SK-N-SH treated with all-trans-retinoic acid at 6 μM for 48 hours (cell line): ENCODE data around the gene KDM5A.
A peak's percentile ranks its signal among the peaks of the same experiment; 100 is the strongest.
"Not testable (repeated sequence)": the region's sequence is repeated elsewhere in the genome, so short reads cannot be mapped to it uniquely, and the experiment has no call there.

ENCODE experiments used
- ATAC-seq: fragments of 200-7000 bp; cut with Tn5 transposase; 3 replicates; pipeline ENCODE4 v1.9.1; 2020; ENCODE audit warnings: mild to moderate bottlenecking, moderate library complexity
- ARNTL ChIP-seq: fragments of 450-650 bp; formaldehyde crosslinking; IDR thresholded peaks from 2 replicates; pipeline ENCODE4 v1.5.0; 2020; ENCODE audit warnings: low read depth, mild to moderate bottlenecking, moderate library complexity, borderline replicate concordance
- BACH2 ChIP-seq: fragments of 250-450 bp; sonication (Bioruptor Pico); IDR thresholded peaks from 2 replicates; pipeline ENCODE4 v1.9.0; 2021; ENCODE audit warnings: mild to moderate bottlenecking, borderline replicate concordance
- CSDC2 ChIP-seq: fragments of 250-450 bp; sonication (Bioruptor Pico); IDR thresholded peaks from 2 replicates; pipeline ENCODE4 v1.5.0; 2020; ENCODE audit warnings: mild to moderate bottlenecking, moderate library complexity
- ESRRG ChIP-seq: fragments of 250-450 bp; sonication (Bioruptor Pico); IDR thresholded peaks from 2 replicates; pipeline ENCODE4 v1.6.1; 2021; ENCODE audit warnings: mild to moderate bottlenecking
- GLIS3 ChIP-seq: fragments of 250-450 bp; sonication (Bioruptor Pico); IDR thresholded peaks from 2 replicates; pipeline ENCODE4 v1.5.0; 2020; ENCODE audit warnings: mild to moderate bottlenecking, moderate library complexity
- ISL1 ChIP-seq: fragments of 250-450 bp; sonication (Bioruptor Pico); IDR thresholded peaks from 2 replicates; pipeline ENCODE4 v2.1.2; 2022; ENCODE audit warnings: mild to moderate bottlenecking, moderate library complexity
- OSR1 ChIP-seq: fragments of 250-450 bp; sonication (Bioruptor Pico); IDR thresholded peaks from 2 replicates; pipeline ENCODE4 v1.8.0; 2022; ENCODE audit warnings: moderate library complexity, mild to moderate bottlenecking, inconsistent platforms
- RARB ChIP-seq: fragments of 250-450 bp; sonication (Bioruptor Pico); IDR thresholded peaks from 2 replicates; pipeline ENCODE4 v1.8.0; 2021; ENCODE audit warnings: mild to moderate bottlenecking, moderate library complexity
- SNAI2 ChIP-seq: fragments of 250-450 bp; sonication (Bioruptor Pico); IDR thresholded peaks from 2 replicates; pipeline ENCODE4 v1.5.0; 2020; ENCODE audit warnings: mild to moderate bottlenecking, moderate library complexity
- TOX ChIP-seq: fragments of 250-450 bp; sonication (Bioruptor Pico); IDR thresholded peaks from 2 replicates; pipeline ENCODE4 v1.8.0; 2021; ENCODE audit warnings: mild to moderate bottlenecking, moderate library complexity, borderline replicate concordance
- ZC3H10 ChIP-seq: fragments of 250-450 bp; sonication (Bioruptor Pico); IDR thresholded peaks from 2 replicates; pipeline ENCODE4 v1.5.1; 2021; ENCODE audit warnings: mild to moderate bottlenecking, moderate library complexity
- ZFP3 ChIP-seq: fragments of 250-450 bp; sonication (Bioruptor Pico); IDR thresholded peaks from 2 replicates; pipeline ENCODE4 v1.5.0; 2020; ENCODE audit warnings: mild to moderate bottlenecking, moderate library complexity
- ZFP30 ChIP-seq: fragments of 450-650 bp; formaldehyde crosslinking; IDR thresholded peaks from 2 replicates; pipeline ENCODE4 v1.5.0; 2022; ENCODE audit warnings: mild to moderate bottlenecking, moderate library complexity
- ZNF565 ChIP-seq: fragments of 450-650 bp; formaldehyde crosslinking; conservative IDR thresholded peaks from 2 replicates; pipeline ENCODE4 v1.5.0; 2020; ENCODE audit warnings: low read depth, mild to moderate bottlenecking, moderate library complexity
- ZNF70 ChIP-seq: fragments of 450-650 bp; formaldehyde crosslinking; IDR thresholded peaks from 2 replicates; pipeline ENCODE4 v1.5.0; 2020; ENCODE audit warnings: mild to moderate bottlenecking, moderate library complexity
- ZNF8 ChIP-seq: fragments of 450-650 bp; formaldehyde crosslinking; IDR thresholded peaks from 2 replicates; pipeline ENCODE4 v1.5.0; 2020; ENCODE audit warnings: mild to moderate bottlenecking, moderate library complexity
- TF ChIP-seq, protein P1 (sequence below): fragments of 250-450 bp; sonication (Bioruptor Pico); IDR thresholded peaks from 2 replicates; pipeline ENCODE4 v1.5.0; 2020; ENCODE audit warnings: mild to moderate bottlenecking, moderate library complexity
- TF ChIP-seq, protein P2 (sequence below): fragments of 250-450 bp; sonication (Bioruptor Pico); IDR thresholded peaks from 2 replicates; pipeline ENCODE4 v1.8.0; 2021; ENCODE audit warnings: low read depth, mild to moderate bottlenecking, moderate library complexity, borderline replicate concordance
- TF ChIP-seq, protein P3 (sequence below): fragments of 250-450 bp; sonication (Bioruptor Pico); IDR thresholded peaks from 2 replicates; pipeline ENCODE4 v1.5.1; 2020; ENCODE audit warnings: low read depth, mild to moderate bottlenecking, moderate library complexity
- TF ChIP-seq, protein P4 (sequence below): fragments of 250-450 bp; sonication (Bioruptor Pico); IDR thresholded peaks from 2 replicates; pipeline ENCODE4 v1.8.0; 2020; ENCODE audit warnings: mild to moderate bottlenecking, moderate library complexity, borderline replicate concordance

The KDM5A gene

DNA sequence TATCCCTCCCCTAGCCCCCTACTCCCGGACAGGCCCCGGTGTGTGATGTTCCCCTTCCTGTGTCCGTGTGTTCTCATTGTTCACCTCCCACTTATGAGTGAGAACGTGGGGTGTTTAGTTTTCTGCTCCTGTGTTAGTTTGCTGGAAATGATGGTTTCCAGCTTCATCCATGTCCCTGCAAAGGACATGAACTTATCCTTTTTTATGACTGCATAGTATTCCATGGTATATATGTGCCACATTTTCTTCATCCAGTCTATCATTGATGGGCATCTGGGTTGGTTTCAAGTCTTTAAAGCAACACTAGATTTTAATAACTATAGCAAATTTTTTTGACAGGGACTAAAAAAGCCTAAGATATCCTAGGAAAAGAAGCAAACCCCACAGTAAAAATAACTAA is 37.9 kb downstream of the KDM5A start:
- TF ChIP-seq ZNF8 (CRISPR knock-in tag) = 0 out of 2 replicates have a peak, but pooled peaks have one; percentile 37
- ATAC-seq = not testable (repeated sequence)

DNA sequence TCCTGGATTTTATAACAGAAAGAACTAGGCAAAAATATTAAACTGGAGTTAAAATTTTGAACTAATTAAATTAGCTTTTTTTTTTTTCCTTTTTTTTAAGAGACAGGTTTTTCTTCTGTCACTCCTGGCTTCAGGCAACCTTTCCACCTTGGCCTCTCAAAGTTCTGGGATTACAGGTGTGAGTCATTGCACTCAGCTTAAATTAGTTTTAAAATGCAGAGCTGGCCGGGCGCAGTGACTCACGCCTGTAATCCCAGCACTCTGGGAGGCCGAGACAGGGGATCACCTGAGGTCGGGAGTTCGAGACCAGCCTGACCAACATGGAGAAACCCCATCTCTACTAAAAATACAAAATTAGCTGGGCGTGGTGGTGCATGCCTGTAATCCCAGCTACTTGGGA is 39.5 kb downstream of the KDM5A start:
- ATAC-seq = not testable (repeated sequence)

DNA sequence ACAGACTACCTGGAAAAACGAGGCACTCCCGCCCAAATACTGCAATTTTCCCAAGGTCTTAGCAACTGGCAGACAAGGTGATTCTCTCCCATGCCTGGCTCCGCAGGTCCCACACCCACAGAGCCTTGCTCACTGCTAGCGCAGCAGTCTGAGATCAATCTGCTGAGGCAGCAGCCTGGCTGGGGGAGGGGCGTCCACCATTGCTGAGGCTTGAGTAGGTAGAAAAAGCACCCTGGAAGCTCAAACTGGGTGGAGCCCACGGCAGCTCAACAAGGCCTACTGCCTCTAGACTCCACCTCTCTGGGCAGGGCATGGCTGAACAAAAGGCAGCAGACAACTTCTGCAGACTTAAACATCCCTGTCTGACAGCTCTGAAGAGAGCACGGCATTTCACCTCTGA is 46.1 kb downstream of the KDM5A start:
- ATAC-seq = not testable (repeated sequence)

DNA sequence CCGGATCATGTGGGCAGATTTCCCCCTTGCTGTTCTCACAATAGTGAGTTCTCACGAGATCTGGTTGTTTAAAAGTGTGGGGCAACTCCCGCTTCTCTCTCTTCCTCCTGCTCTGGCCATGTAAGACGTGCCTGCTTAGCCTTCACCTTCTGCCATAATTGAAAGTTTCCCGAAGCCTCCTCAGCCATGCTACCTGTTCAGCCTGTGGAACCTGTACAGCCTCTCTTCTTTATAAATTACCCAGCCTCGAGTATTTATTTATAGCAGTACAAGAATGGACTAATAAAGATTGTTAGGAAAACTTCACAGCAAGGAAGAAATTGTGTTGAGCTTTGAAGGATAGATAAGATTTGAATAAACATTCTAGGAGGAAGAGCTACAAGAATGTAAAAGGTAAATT is 52.1 kb downstream of the KDM5A start:
- no peak for TF ChIP-seq RARB (CRISPR knock-in tag)
- TF ChIP-seq GLIS3 (CRISPR knock-in tag) = no peak
- TF ChIP-seq ESRRG (CRISPR knock-in tag) = no peak
- TF ChIP-seq CSDC2 (CRISPR knock-in tag) = no peak
- ATAC-seq = no peak

DNA sequence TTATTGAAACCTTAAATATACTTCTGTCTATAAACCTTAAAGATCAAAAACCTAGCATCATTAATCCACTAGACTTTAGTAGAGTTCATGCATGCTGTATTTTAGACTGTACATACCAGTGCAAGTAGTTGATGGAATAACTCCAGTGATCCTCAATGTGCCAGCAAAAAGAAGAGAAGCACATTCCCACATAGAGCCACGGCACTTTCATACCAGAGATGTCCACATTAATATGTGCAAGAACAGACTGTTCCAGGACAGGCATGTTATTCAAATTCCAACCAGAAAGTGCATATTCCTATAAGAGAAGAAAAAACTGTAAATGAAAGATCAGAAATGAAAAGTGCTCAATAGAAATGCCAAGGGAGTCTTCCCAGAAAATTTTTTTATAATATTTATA is 55.0 kb downstream of the KDM5A start:
- no peak for TF ChIP-seq ZFP3
- TF ChIP-seq BACH2 (CRISPR knock-in tag) = no peak
- no peak for TF ChIP-seq CSDC2 (CRISPR knock-in tag)
- no peak for TF ChIP-seq ZNF70 (CRISPR knock-in tag)
- TF ChIP-seq ZNF565 (CRISPR knock-in tag) = no peak
- no peak for TF ChIP-seq TOX
- TF ChIP-seq ARNTL (CRISPR knock-in tag) = no peak
- TF ChIP-seq, protein P1, sequence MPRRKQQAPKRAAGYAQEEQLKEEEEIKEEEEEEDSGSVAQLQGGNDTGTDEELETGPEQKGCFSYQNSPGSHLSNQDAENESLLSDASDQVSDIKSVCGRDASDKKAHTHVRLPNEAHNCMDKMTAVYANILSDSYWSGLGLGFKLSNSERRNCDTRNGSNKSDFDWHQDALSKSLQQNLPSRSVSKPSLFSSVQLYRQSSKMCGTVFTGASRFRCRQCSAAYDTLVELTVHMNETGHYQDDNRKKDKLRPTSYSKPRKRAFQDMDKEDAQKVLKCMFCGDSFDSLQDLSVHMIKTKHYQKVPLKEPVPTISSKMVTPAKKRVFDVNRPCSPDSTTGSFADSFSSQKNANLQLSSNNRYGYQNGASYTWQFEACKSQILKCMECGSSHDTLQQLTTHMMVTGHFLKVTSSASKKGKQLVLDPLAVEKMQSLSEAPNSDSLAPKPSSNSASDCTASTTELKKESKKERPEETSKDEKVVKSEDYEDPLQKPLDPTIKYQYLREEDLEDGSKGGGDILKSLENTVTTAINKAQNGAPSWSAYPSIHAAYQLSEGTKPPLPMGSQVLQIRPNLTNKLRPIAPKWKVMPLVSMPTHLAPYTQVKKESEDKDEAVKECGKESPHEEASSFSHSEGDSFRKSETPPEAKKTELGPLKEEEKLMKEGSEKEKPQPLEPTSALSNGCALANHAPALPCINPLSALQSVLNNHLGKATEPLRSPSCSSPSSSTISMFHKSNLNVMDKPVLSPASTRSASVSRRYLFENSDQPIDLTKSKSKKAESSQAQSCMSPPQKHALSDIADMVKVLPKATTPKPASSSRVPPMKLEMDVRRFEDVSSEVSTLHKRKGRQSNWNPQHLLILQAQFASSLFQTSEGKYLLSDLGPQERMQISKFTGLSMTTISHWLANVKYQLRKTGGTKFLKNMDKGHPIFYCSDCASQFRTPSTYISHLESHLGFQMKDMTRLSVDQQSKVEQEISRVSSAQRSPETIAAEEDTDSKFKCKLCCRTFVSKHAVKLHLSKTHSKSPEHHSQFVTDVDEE = no peak
- TF ChIP-seq ZNF8 (CRISPR knock-in tag) = no peak
- ATAC-seq = no peak

DNA sequence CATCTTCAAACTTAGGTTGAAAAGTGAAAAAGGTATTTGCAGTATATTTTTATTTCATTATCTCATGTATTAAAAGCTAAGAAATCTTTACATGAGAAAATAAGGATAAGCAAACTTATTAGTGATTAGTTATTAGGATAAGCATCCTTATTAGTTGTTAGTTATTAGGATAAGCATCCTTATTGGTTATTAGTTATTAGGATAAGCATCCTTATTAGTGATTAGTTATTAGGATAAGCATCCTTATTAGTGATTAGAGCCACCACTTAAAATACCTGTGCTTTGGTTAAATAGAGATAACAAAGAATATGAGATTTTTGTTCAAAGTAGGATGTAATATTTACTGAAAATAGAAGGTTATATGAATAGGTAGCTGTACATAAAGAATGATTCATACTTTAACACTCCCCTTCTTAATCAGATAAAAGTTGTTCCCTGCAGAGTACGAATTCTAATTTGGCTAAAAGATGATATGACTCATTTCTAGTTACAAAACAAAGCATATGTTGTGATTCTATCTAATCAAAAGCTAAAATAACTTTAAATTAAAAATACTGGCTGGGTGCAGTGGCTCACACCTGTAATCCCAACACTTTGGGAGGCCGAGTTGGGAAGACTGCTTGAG is 56.4 kb downstream of the KDM5A start:
- ATAC-seq = no peak
- no peak for TF ChIP-seq ARNTL (CRISPR knock-in tag)
- TF ChIP-seq ISL1 (CRISPR knock-in tag) = no peak
- no peak for TF ChIP-seq ESRRG (CRISPR knock-in tag)
- TF ChIP-seq ZNF565 (CRISPR knock-in tag) = no peak
- TF ChIP-seq OSR1 (CRISPR knock-in tag) = no peak
- no peak for TF ChIP-seq ZFP30 (CRISPR knock-in tag)
- TF ChIP-seq BACH2 (CRISPR knock-in tag) = no peak
- TF ChIP-seq GLIS3 (CRISPR knock-in tag) = no peak
- no peak for TF ChIP-seq ZFP3
- TF ChIP-seq, protein P2, sequence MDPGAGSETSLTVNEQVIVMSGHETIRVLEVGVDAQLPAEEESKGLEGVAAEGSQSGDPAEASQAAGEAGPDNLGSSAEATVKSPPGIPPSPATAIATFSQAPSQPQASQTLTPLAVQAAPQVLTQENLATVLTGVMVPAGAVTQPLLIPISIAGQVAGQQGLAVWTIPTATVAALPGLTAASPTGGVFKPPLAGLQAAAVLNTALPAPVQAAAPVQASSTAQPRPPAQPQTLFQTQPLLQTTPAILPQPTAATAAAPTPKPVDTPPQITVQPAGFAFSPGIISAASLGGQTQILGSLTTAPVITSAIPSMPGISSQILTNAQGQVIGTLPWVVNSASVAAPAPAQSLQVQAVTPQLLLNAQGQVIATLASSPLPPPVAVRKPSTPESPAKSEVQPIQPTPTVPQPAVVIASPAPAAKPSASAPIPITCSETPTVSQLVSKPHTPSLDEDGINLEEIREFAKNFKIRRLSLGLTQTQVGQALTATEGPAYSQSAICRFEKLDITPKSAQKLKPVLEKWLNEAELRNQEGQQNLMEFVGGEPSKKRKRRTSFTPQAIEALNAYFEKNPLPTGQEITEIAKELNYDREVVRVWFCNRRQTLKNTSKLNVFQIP = no peak
- TF ChIP-seq, protein P3, sequence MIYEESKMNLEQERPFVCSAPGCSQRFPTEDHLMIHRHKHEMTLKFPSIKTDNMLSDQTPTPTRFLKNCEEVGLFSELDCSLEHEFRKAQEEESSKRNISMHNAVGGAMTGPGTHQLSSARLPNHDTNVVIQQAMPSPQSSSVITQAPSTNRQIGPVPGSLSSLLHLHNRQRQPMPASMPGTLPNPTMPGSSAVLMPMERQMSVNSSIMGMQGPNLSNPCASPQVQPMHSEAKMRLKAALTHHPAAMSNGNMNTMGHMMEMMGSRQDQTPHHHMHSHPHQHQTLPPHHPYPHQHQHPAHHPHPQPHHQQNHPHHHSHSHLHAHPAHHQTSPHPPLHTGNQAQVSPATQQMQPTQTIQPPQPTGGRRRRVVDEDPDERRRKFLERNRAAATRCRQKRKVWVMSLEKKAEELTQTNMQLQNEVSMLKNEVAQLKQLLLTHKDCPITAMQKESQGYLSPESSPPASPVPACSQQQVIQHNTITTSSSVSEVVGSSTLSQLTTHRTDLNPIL (CRISPR knock-in tag) = no peak
- TF ChIP-seq, protein P1 = no peak
- TF ChIP-seq ZC3H10 (CRISPR knock-in tag) = no peak
- TF ChIP-seq ZNF70 (CRISPR knock-in tag) = no peak
- TF ChIP-seq, protein P4, sequence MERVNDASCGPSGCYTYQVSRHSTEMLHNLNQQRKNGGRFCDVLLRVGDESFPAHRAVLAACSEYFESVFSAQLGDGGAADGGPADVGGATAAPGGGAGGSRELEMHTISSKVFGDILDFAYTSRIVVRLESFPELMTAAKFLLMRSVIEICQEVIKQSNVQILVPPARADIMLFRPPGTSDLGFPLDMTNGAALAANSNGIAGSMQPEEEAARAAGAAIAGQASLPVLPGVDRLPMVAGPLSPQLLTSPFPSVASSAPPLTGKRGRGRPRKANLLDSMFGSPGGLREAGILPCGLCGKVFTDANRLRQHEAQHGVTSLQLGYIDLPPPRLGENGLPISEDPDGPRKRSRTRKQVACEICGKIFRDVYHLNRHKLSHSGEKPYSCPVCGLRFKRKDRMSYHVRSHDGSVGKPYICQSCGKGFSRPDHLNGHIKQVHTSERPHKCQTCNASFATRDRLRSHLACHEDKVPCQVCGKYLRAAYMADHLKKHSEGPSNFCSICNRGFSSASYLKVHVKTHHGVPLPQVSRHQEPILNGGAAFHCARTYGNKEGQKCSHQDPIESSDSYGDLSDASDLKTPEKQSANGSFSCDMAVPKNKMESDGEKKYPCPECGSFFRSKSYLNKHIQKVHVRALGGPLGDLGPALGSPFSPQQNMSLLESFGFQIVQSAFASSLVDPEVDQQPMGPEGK (CRISPR knock-in tag) = no peak
- no peak for TF ChIP-seq SNAI2 (CRISPR knock-in tag)
- TF ChIP-seq ZNF8 (CRISPR knock-in tag) = no peak
- no peak for TF ChIP-seq RARB (CRISPR knock-in tag)
- no peak for TF ChIP-seq CSDC2 (CRISPR knock-in tag)
